Measurements from ENCODE around the gene APOA4. TPM values are rescaled to one million over a fixed set of nuclear protein-coding genes. Genes with fewer than 3 reads are reported as not detected.

Gene APOA4
- total and polyA plus RNA-seq, 2 of the 13 experiments (the other 11 are each of a cell fraction or from before 2014, with no cell fraction given): 3.8 to 7.2 TPM

- TF ChIP-seq U2AF1 (optimal IDR thresholded peaks at IDR 0.05; ENCODE audit: low read depth, low read length) (no peak), ZKSCAN8 (CRISPR knock-in tag; IDR thresholded peaks at IDR 0.05; ENCODE audit: borderline replicate concordance) (no peak; the same call in 1 of the 2 replicates), CENPX (CRISPR knock-in tag; IDR thresholded peaks at IDR 0.05) (no peak), SALL1 (CRISPR knock-in tag; IDR thresholded peaks at IDR 0.05) (peak; percentile 89), SRY (CRISPR knock-in tag; IDR thresholded peaks at IDR 0.05) (peak; percentile 58; the same call in 1 of the 2 replicates), EZH2 (conservative IDR thresholded peaks at IDR 0.05; ENCODE audit: low read depth, low read length) (no peak), GATAD2A (CRISPR knock-in tag; IDR thresholded peaks at IDR 0.05) (peak; percentile 90), ZMAT3 (CRISPR knock-in tag; conservative IDR thresholded peaks at IDR 0.05) (no peak; the same call in 1 of the 2 replicates), POLR2A (IDR thresholded peaks at IDR 0.05; ENCODE audit: insufficient read depth in 1 of 2, low read depth in 2 of 2, low read length in 2 of 2) (peak in 1 of 2 experiments; percentile 84; a peak in 2 of 4 replicates), ETS1 (CRISPR knock-in tag; IDR thresholded peaks at IDR 0.05) (no peak), EP300 (IDR thresholded peaks at IDR 0.05; ENCODE audit: low read depth in 2 of 2, low read length in 2 of 2) (peak; percentile 41 to 46; a peak in 2 of 4 replicates), EP300 (CRISPR knock-in tag; IDR thresholded peaks at IDR 0.05; ENCODE audit: borderline replicate concordance) (0 out of 2 replicates have a peak, but pooled peaks have one; percentile 14), MTF2 (CRISPR knock-in tag; IDR thresholded peaks at IDR 0.05; ENCODE audit: borderline replicate concordance) (no peak), TRIM24 (CRISPR knock-in tag; IDR thresholded peaks at IDR 0.05) (0 out of 2 replicates have a peak, but pooled peaks have one; percentile 10), ZNF496 (CRISPR knock-in tag; IDR thresholded peaks at IDR 0.05; ENCODE audit: insufficient replicate concordance) (no peak), ZNF510 (CRISPR knock-in tag; IDR thresholded peaks at IDR 0.05; ENCODE audit: low read depth) (peak; percentile 64; the same call in 1 of the 2 replicates), BATF2 (CRISPR knock-in tag; IDR thresholded peaks at IDR 0.05) (no peak), ZNF101 (CRISPR knock-in tag; IDR thresholded peaks at IDR 0.05; ENCODE audit: borderline replicate concordance, low read depth) (peak; percentile 85; the same call in 1 of the 2 replicates), EHMT2 (IDR thresholded peaks at IDR 0.05; ENCODE audit: borderline replicate concordance, low read depth, low read length) (no peak), MAFK (conservative IDR thresholded peaks at IDR 0.05 in 1 of 2, IDR thresholded peaks at IDR 0.05 in 1 of 2; ENCODE audit: low read length in 2 of 2) (no peak), RBM22 (optimal IDR thresholded peaks at IDR 0.05; ENCODE audit: low read length) (no peak)
- TF ChIP-seq, protein P1, sequence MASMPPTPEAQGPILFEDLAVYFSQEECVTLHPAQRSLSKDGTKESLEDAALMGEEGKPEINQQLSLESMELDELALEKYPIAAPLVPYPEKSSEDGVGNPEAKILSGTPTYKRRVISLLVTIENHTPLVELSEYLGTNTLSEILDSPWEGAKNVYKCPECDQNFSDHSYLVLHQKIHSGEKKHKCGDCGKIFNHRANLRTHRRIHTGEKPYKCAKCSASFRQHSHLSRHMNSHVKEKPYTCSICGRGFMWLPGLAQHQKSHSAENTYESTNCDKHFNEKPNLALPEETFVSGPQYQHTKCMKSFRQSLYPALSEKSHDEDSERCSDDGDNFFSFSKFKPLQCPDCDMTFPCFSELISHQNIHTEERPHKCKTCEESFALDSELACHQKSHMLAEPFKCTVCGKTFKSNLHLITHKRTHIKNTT (CRISPR knock-in tag; IDR thresholded peaks at IDR 0.05): no peak
- TF ChIP-seq, protein P2, sequence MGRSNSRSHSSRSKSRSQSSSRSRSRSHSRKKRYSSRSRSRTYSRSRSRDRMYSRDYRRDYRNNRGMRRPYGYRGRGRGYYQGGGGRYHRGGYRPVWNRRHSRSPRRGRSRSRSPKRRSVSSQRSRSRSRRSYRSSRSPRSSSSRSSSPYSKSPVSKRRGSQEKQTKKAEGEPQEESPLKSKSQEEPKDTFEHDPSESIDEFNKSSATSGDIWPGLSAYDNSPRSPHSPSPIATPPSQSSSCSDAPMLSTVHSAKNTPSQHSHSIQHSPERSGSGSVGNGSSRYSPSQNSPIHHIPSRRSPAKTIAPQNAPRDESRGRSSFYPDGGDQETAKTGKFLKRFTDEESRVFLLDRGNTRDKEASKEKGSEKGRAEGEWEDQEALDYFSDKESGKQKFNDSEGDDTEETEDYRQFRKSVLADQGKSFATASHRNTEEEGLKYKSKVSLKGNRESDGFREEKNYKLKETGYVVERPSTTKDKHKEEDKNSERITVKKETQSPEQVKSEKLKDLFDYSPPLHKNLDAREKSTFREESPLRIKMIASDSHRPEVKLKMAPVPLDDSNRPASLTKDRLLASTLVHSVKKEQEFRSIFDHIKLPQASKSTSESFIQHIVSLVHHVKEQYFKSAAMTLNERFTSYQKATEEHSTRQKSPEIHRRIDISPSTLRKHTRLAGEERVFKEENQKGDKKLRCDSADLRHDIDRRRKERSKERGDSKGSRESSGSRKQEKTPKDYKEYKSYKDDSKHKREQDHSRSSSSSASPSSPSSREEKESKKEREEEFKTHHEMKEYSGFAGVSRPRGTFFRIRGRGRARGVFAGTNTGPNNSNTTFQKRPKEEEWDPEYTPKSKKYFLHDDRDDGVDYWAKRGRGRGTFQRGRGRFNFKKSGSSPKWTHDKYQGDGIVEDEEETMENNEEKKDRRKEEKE (IDR thresholded peaks at IDR 0.05): no peak
- TF ChIP-seq, protein P3, sequence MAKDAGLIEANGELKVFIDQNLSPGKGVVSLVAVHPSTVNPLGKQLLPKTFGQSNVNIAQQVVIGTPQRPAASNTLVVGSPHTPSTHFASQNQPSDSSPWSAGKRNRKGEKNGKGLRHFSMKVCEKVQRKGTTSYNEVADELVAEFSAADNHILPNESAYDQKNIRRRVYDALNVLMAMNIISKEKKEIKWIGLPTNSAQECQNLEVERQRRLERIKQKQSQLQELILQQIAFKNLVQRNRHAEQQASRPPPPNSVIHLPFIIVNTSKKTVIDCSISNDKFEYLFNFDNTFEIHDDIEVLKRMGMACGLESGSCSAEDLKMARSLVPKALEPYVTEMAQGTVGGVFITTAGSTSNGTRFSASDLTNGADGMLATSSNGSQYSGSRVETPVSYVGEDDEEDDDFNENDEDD (CRISPR knock-in tag; IDR thresholded peaks at IDR 0.05; ENCODE audit: borderline replicate concordance): peak; percentile 48; the same call in 1 of the 2 replicates
Measured at GRCh38 chr11:116829525-116830183, 6.5 kb upstream of the APOA4 start, which contains the start of gene APOC3 (continued).

Data from HepG2 (cell line).